HEK293 (cell line): ENCODE measurements around the gene EFHC1.
"Not testable (repeated sequence)": the region's sequence is repeated elsewhere in the genome, so short reads cannot be mapped to it uniquely, and the experiment has no call there.

Experiments
- CTCF ChIA-PET: fragments of 350-600 bp; formaldehyde crosslinking; extraction: SDS; loops from one replicate; lab custom pipeline; 2021; ENCODE audit warnings: antibody characterized with exemption; lab: Yijun Ruan, JAX
- POLR2A ChIA-PET: fragments of 300-600 bp; formaldehyde crosslinking; extraction: SDS; loops from one replicate; lab custom pipeline; 2020; ENCODE audit warnings: antibody characterized with exemption, inconsistent platforms; lab: Yijun Ruan, JAX
- H3K27ac ChIP-seq: fragments of 200-500 bp; sonication (Bioruptor generic); 2 replicates; pipeline ENCODE4 v1.5.1; 2014; ENCODE audit warnings: low read depth, low read length, control low read depth, inconsistent platforms; ENCODE audit errors: extremely low read depth
- H3K36me3 ChIP-seq, 2 experiments: fragments of 200-500 bp in 1 of 2; sonication (Bioruptor generic) in 1 of 2; 1 replicate in 1 of 2; 2 replicates in 1 of 2; pipeline ENCODE4 v1.5.1; 2014 to 2017; ENCODE audit warnings: inconsistent platforms in 2 of 2, low read length in 2 of 2; ENCODE audit not compliant: control insufficient read depth in 2 of 2, insufficient read depth in 1 of 2
- H3K4me1 ChIP-seq: fragments of 200-500 bp; sonication (Bioruptor generic); 2 replicates; pipeline ENCODE4 v1.5.1; 2014; ENCODE audit warnings: mild to moderate bottlenecking, low read length, inconsistent platforms; ENCODE audit not compliant: control insufficient read depth, insufficient read depth
- H3K4me3 ChIP-seq: 2 replicates; pipeline ENCODE4 v1.5.1; 2011; ENCODE audit warnings: low read depth, mild to moderate bottlenecking, control low read depth, low read length, moderate library complexity
- H3K9me3 ChIP-seq: fragments of 200-500 bp; sonication (Bioruptor generic); 2 replicates; pipeline ENCODE4 v1.5.1; 2014; ENCODE audit warnings: low read depth, low read length, inconsistent platforms; ENCODE audit not compliant: control insufficient read depth, insufficient read depth
- GLIS2 ChIP-seq: fragments of 450-650 bp; formaldehyde crosslinking; IDR thresholded peaks from 2 replicates; pipeline ENCODE4 v1.5.1; 2016; ENCODE audit warnings: missing biosample characterization, missing genetic modification characterization
- KLF8 ChIP-seq: fragments of 450-650 bp; formaldehyde crosslinking; IDR thresholded peaks from 2 replicates; pipeline ENCODE4 v1.5.1; 2016; ENCODE audit warnings: missing biosample characterization, missing genetic modification characterization
- MEIS1 ChIP-seq: sonication (generic); formaldehyde crosslinking; IDR thresholded peaks from 2 replicates; pipeline ENCODE4 v1.8.1; 2022; ENCODE audit warnings: missing genetic modification reagents, mild to moderate bottlenecking, borderline replicate concordance
- WT1 ChIP-seq: fragments of 450-650 bp; formaldehyde crosslinking; IDR thresholded peaks from 2 replicates; pipeline ENCODE4 v1.5.1; 2016; ENCODE audit warnings: missing biosample characterization, missing genetic modification characterization
- ZBTB17 ChIP-seq: fragments of 450-650 bp; formaldehyde crosslinking; IDR thresholded peaks from 2 replicates; pipeline ENCODE4 v1.5.1; 2016; ENCODE audit warnings: missing biosample characterization, missing genetic modification characterization
- ZBTB7A ChIP-seq: fragments of 450-650 bp; formaldehyde crosslinking; IDR thresholded peaks from 2 replicates; pipeline ENCODE4 v1.5.1; 2016; ENCODE audit warnings: low read depth, missing biosample characterization, missing genetic modification characterization
- ZNF184 ChIP-seq: fragments of 450-650 bp; IDR thresholded peaks from 2 replicates; pipeline ENCODE4 v1.5.1; 2018; ENCODE audit warnings: missing biosample characterization, mild to moderate bottlenecking, missing genetic modification characterization
- ZNF292 ChIP-seq: fragments of 450-650 bp; formaldehyde crosslinking; IDR thresholded peaks from 2 replicates; pipeline ENCODE4 v1.5.1; 2016; ENCODE audit warnings: low read depth, missing biosample characterization, missing genetic modification characterization, borderline replicate concordance
- ZNF354C ChIP-seq: fragments of 450-650 bp; formaldehyde crosslinking; IDR thresholded peaks from 2 replicates; pipeline ENCODE4 v1.5.1; 2016; ENCODE audit warnings: missing biosample characterization, missing genetic modification characterization, low read depth, borderline replicate concordance
- ZNF560 ChIP-seq: fragments of 450-650 bp; formaldehyde crosslinking; IDR thresholded peaks from 2 replicates; pipeline ENCODE4 v1.5.1; 2017; ENCODE audit warnings: missing biosample characterization, missing genetic modification characterization, borderline replicate concordance
- ZNF600 ChIP-seq: fragments of 450-650 bp; formaldehyde crosslinking; IDR thresholded peaks from 2 replicates; pipeline ENCODE4 v1.5.1; 2016; ENCODE audit warnings: missing biosample characterization, missing genetic modification characterization
- ZNF610 ChIP-seq: fragments of 450-650 bp; formaldehyde crosslinking; IDR thresholded peaks from 2 replicates; pipeline ENCODE4 v1.5.1; 2016; ENCODE audit warnings: missing biosample characterization, missing genetic modification characterization, borderline replicate concordance
- ZNF629 ChIP-seq: fragments of 450-650 bp; formaldehyde crosslinking; IDR thresholded peaks from 2 replicates; pipeline ENCODE4 v1.5.1; 2017; ENCODE audit warnings: missing biosample characterization, missing genetic modification characterization
- ZNF785 ChIP-seq: fragments of 450-650 bp; formaldehyde crosslinking; IDR thresholded peaks from 2 replicates; pipeline ENCODE4 v1.5.1; 2016; ENCODE audit warnings: missing biosample characterization, missing genetic modification characterization
- ZNF792 ChIP-seq: fragments of 450-650 bp; formaldehyde crosslinking; IDR thresholded peaks from 2 replicates; pipeline ENCODE4 v1.5.1; 2016; ENCODE audit warnings: missing biosample characterization, missing genetic modification characterization
- TF ChIP-seq, protein P1 (sequence below): fragments of 450-650 bp; formaldehyde crosslinking; IDR thresholded peaks from 2 replicates; pipeline ENCODE4 v1.5.1; 2017; ENCODE audit warnings: missing biosample characterization, mild to moderate bottlenecking, missing genetic modification characterization, moderate library complexity
- TF ChIP-seq, protein P2 (sequence below): fragments of 450-650 bp; formaldehyde crosslinking; IDR thresholded peaks from 2 replicates; pipeline ENCODE4 v1.5.1; 2017; ENCODE audit warnings: missing biosample characterization, missing genetic modification characterization
- TF ChIP-seq, protein P3 (sequence below): fragments of 450-650 bp; formaldehyde crosslinking; IDR thresholded peaks from 2 replicates; pipeline ENCODE4 v1.5.1; 2016; ENCODE audit warnings: missing biosample characterization, missing genetic modification characterization
- TF ChIP-seq, protein P4 (sequence below): fragments of 450-650 bp; formaldehyde crosslinking; IDR thresholded peaks from 2 replicates; pipeline ENCODE4 v1.5.1; 2016; ENCODE audit warnings: missing biosample characterization, missing genetic modification characterization
- TF ChIP-seq, protein P5 (sequence below): fragments of 450-650 bp; formaldehyde crosslinking; IDR thresholded peaks from 2 replicates; pipeline ENCODE4 v1.5.1; 2016; ENCODE audit warnings: missing biosample characterization, missing genetic modification characterization
- TF ChIP-seq, protein P6 (sequence below): fragments of 450-650 bp; formaldehyde crosslinking; IDR thresholded peaks from 2 replicates; pipeline ENCODE4 v1.5.1; 2016; ENCODE audit warnings: missing biosample characterization, missing genetic modification characterization

Gene EFHC1

DNA sequence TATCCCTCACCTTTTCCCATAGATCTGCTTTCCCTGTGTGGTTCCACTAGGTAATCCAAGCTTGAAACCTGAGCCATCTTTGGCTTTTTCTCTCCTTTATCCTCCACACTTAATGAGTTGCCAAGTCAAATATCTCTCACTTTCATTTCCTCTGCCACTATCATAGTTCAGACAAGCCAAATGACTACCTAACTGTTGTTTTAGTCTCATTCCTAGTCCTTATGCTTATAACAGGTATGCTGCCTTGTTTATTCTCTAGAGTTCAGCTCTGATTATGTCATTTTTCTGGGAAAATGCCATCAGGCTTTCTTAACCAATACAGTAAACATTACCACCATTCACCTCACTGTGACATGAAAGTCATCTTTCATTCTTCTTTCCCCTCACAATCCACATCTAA is 6.5 kb downstream of the EFHC1 start:
- no peak overlapping the region for H3K27ac ChIP-seq
- H3K9me3 ChIP-seq, result no peaks in the 10 kb centered on the region
- ChIA-PET CTCF (interaction anchor here (0.6 to 2.3 kb wide), 2 partner anchors 10 to 169 kb away, joined by 3 to 7 read pairs; no protein-coding TSS in a partner anchor), POLR2A (no interaction called here)
- peaks cover 0 to 12% of the 10 kb centered on the region in 2 experiments; a peak in 1 of 3 replicates for H3K36me3 ChIP-seq
- H3K4me3 ChIP-seq, result no peak overlapping the region
- 0 out of 2 replicates have a peak, but pooled peaks have one; percentile 27 for TF ChIP-seq KLF8 (tag by site-specific recombination)
- TF ChIP-seq ZBTB17 (tag by site-specific recombination), result 0 out of 2 replicates have a peak, but pooled peaks have one; percentile 16
- TF ChIP-seq ZNF629, result peak; percentile 32; the same call in 1 of the 2 replicates
- no peak for TF ChIP-seq ZNF610 (tag by site-specific recombination)
- TF ChIP-seq, all 188 proteins: peak for 3
- no peaks in the 10 kb centered on the region for H3K4me1 ChIP-seq

DNA sequence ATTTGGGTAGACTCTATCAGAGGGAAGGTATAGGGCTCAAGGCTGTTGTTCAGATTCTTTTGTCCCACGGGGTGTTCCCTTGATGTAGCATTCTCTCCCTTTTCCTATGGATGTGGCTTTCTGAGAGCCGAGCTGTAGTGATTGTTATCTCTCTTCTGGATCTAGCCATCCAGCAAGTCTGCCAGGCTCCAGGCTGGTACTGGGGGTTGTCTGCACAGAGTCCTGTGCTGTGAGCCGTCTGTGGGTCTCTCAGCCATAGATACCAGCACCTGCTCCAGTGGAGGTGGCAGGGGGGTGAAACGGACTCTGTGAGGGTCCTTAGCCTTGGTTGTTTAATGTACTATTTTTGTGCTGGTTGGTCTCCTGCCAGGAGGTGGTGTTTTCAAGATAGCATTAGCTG is 13.2 kb downstream of the EFHC1 start:
- not testable (repeated sequence) for H3K9me3 ChIP-seq, H3K36me3 ChIP-seq, H3K4me1 ChIP-seq, H3K27ac ChIP-seq, H3K4me3 ChIP-seq
- CTCF ChIA-PET, result interaction anchor here (1.1 to 1.5 kb wide), 2 partner anchors 165 to 219 kb away, joined by 4 to 5 read pairs; no protein-coding TSS in a partner anchor
- POLR2A ChIA-PET, result interaction anchor here (1.4 kb wide), 1 partner anchor 219 kb away, joined by 3 read pairs; no protein-coding TSS in a partner anchor

DNA sequence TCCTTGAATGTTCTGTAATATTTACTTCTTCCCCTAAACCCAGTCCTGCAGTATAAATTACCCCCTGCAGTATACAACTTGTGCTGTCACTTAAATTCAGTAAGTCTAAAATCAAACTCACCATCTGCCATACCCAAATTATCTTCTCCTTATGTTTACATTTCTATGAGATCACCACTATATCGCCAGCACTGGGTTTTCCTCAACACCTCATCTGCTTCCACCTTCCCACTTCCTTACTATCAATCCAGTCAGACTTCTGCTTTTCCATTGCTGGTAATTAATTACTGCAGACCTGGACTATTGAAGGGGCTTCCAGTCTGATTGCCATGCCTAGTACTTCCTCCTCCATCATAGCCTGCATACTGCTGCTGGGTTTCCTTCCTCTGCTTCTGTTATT is 15.2 kb downstream of the EFHC1 start:
- peaks cover 0 to 10% of the 10 kb centered on the region in 2 experiments; a peak in 1 of 3 replicates for H3K36me3 ChIP-seq
- ChIA-PET POLR2A (no interaction called here), CTCF (no interaction called here)
- peaks cover 2% of the 10 kb centered on the region; the same call in 1 of the 2 replicates for H3K4me1 ChIP-seq
- H3K9me3 ChIP-seq, result no peaks in the 10 kb centered on the region
- H3K4me3 ChIP-seq, result no peak overlapping the region
- H3K27ac ChIP-seq, result no peak overlapping the region
- TF ChIP-seq ZNF354C (tag by site-specific recombination), result no peak
- TF ChIP-seq, protein P1, sequence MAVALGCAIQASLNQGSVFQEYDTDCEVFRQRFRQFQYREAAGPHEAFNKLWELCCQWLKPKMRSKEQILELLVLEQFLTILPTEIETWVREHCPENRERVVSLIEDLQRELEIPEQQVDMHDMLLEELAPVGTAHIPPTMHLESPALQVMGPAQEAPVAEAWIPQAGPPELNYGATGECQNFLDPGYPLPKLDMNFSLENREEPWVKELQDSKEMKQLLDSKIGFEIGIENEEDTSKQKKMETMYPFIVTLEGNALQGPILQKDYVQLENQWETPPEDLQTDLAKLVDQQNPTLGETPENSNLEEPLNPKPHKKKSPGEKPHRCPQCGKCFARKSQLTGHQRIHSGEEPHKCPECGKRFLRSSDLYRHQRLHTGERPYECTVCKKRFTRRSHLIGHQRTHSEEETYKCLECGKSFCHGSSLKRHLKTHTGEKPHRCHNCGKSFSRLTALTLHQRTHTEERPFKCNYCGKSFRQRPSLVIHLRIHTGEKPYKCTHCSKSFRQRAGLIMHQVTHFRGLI, result no peak
- TF ChIP-seq ZNF629, result peak; percentile 16; the same call in 1 of the 2 replicates
- no peak for TF ChIP-seq ZBTB7A (tag by site-specific recombination)
- TF ChIP-seq, protein P2, sequence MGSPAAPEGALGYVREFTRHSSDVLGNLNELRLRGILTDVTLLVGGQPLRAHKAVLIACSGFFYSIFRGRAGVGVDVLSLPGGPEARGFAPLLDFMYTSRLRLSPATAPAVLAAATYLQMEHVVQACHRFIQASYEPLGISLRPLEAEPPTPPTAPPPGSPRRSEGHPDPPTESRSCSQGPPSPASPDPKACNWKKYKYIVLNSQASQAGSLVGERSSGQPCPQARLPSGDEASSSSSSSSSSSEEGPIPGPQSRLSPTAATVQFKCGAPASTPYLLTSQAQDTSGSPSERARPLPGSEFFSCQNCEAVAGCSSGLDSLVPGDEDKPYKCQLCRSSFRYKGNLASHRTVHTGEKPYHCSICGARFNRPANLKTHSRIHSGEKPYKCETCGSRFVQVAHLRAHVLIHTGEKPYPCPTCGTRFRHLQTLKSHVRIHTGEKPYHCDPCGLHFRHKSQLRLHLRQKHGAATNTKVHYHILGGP (tag by site-specific recombination), result no peak
- no peak for TF ChIP-seq ZNF792 (tag by site-specific recombination)
- TF ChIP-seq ZNF184 (tag by site-specific recombination), result peak; percentile 88
- TF ChIP-seq, protein P3, sequence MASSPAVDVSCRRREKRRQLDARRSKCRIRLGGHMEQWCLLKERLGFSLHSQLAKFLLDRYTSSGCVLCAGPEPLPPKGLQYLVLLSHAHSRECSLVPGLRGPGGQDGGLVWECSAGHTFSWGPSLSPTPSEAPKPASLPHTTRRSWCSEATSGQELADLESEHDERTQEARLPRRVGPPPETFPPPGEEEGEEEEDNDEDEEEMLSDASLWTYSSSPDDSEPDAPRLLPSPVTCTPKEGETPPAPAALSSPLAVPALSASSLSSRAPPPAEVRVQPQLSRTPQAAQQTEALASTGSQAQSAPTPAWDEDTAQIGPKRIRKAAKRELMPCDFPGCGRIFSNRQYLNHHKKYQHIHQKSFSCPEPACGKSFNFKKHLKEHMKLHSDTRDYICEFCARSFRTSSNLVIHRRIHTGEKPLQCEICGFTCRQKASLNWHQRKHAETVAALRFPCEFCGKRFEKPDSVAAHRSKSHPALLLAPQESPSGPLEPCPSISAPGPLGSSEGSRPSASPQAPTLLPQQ (tag by site-specific recombination), result 0 out of 2 replicates have a peak, but pooled peaks have one; percentile 22
- no peak for TF ChIP-seq WT1
- no peak for TF ChIP-seq ZNF292 (tag by site-specific recombination)
- TF ChIP-seq, protein P4, sequence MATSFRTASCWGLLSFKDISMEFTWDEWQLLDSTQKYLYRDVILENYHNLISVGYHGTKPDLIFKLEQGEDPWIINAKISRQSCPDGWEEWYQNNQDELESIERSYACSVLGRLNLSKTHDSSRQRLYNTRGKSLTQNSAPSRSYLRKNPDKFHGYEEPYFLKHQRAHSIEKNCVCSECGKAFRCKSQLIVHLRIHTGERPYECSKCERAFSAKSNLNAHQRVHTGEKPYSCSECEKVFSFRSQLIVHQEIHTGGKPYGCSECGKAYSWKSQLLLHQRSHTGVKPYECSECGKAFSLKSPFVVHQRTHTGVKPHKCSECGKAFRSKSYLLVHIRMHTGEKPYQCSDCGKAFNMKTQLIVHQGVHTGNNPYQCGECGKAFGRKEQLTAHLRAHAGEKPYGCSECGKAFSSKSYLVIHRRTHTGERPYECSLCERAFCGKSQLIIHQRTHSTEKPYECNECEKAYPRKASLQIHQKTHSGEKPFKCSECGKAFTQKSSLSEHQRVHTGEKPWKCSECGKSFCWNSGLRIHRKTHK (tag by site-specific recombination), result no peak
- no peak for TF ChIP-seq ZNF560 (tag by site-specific recombination)
- no peak for TF ChIP-seq ZNF785 (tag by site-specific recombination)
- TF ChIP-seq, protein P5, sequence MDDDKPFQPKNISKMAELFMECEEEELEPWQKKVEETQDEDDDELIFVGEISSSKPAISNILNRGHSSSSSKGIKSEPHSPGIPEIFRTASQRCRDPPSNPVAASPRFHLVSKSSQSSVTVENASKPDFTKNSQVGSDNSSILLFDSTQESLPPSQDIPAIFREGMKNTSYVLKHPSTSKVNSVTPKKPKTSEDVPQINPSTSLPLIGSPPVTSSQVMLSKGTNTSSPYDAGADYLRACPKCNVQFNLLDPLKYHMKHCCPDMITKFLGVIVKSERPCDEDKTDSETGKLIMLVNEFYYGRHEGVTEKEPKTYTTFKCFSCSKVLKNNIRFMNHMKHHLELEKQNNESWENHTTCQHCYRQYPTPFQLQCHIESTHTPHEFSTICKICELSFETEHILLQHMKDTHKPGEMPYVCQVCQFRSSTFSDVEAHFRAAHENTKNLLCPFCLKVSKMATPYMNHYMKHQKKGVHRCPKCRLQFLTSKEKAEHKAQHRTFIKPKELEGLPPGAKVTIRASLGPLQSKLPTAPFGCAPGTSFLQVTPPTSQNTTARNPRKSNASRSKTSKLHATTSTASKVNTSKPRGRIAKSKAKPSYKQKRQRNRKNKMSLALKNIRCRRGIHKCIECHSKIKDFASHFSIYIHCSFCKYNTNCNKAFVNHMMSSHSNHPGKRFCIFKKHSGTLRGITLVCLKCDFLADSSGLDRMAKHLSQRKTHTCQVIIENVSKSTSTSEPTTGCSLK (tag by site-specific recombination), result no peak
- TF ChIP-seq MEIS1, result no peak
- TF ChIP-seq, protein P6, sequence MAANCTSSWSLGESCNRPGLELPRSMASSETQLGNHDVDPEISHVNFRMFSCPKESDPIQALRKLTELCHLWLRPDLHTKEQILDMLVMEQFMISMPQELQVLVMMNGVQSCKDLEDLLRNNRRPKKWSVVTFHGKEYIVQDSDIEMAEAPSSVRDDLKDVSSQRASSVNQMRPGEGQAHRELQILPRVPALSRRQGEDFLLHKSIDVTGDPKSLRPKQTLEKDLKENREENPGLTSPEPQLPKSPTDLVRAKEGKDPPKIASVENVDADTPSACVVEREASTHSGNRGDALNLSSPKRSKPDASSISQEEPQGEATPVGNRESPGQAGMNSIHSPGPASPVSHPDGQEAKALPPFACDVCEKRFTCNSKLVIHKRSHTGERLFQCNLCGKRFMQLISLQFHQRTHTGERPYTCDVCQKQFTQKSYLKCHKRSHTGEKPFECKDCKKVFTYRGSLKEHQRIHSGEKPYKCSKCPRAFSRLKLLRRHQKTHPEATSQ (tag by site-specific recombination), result no peak
- 0 out of 2 replicates have a peak, but pooled peaks have one; percentile 42 for TF ChIP-seq ZNF600
- TF ChIP-seq GLIS2 (tag by site-specific recombination), result no peak
